DMS114 treated with DMSO at 0.1 percent for 48 hours (cell line): ENCODE measurements around the gene FAM78A.
"Not testable (repeated sequence)": the region's sequence is repeated elsewhere in the genome, so short reads cannot be mapped to it uniquely, and the experiment has no call there.

ENCODE experiments used
- DNase-seq: peaks from one replicate; lab custom pipeline; 2025; ENCODE audit not compliant: unreplicated experiment; lab: John Stamatoyannopoulos, UW

The FAM78A gene

DNA sequence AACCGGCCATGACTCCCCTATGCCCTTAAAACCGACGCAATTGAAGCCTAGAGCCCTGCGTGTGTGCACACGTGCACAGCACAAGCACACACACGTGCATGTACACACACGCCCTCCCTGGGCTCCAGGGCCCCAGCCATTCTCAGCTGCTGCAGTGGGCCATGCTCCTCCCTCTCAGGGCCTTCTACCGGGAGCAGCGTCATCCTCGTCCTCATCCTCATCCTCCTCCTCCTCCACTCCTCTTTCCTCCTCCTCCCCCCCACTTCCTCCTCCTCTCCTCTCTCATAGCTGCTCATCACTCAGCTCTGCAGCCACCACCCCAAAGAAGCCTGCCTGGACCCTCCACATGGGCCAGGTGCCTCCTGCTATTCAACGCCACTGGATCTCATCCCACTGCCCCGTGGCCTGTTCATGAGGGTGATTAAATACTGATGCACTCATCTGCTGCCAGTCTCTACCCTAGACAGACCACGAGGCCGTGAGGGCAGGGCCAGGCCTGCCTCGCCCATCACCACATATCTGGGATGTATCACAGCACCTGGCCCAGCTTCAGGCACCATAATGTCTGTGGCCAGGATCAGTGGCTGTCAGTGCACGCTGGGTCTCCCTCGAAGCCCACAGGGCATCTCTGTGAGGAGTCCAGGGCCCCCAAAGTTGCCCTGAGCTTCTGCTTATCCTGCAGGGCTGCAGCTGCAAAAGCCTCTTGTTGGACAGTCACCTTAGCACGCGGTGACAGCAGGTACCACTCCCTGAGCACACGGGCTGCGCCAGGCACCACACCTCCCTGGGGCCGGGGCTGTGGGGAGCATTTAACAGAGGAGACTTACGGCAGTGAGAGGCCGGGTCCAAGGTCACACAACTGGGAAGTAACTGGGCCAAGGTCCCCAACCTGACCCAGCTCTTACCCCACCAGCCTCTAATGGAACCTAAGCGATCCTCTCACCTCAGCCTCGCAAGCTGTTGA lies 9.8 kb downstream of the FAM78A start:
- DNase-seq: no peak

DNA sequence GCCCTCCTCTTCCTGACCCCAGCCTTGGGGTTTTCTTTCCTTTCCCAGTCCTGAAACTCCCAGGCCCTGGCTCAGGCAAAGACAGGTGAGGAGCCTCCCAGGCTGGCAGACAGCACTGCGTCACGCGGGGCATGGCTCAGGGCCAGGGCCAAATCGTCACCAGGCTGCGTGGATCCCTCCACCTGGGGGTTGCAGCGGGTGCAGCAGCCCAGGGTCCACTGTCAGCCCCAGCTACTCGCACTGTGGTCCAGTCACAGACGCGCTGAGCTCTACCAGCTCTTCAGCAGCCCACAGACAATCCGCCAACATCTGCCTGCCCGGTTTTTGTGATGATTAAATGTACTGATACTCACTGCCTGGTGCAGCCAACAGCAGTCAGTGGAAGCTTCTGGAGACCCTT lies 12.1 kb downstream of the FAM78A start:
- DNase-seq: no peak

DNA sequence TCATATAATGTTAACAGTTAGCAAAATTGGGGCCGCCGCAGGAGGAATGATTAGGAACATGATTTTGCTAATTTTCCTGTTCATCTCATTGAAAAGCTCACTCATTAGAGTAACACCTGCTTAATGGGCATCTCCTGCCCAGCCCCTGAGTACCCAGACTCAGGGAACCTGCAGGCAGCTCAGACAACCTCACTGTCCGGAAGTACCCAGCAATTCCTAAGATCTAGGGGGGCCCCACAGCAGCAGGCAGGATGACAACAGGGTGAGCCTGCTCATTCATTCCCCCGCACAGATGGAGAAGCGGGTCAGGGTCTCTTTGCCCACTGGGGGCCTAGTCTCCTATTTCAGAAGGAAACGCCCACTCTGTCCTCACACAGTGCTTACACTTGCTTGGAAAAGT lies 12.6 kb downstream of the FAM78A start:
- DNase-seq: no peak

DNA sequence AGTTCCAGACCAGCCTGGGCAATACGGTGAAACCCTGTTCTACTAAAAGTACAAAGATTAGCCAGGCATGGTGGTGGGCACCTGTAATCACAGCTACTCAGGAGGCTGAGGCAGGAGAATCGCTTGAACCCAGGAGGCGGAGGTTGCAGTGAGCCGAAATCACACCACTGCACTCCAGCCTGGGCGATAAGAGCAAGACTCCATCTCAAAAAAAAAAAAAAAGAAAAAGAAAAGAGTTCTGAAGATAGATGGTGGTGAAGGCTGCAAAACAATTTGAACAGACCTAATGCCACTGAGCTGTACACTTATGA lies 13.3 kb downstream of the FAM78A start:
- not testable (repeated sequence) for DNase-seq

DNA sequence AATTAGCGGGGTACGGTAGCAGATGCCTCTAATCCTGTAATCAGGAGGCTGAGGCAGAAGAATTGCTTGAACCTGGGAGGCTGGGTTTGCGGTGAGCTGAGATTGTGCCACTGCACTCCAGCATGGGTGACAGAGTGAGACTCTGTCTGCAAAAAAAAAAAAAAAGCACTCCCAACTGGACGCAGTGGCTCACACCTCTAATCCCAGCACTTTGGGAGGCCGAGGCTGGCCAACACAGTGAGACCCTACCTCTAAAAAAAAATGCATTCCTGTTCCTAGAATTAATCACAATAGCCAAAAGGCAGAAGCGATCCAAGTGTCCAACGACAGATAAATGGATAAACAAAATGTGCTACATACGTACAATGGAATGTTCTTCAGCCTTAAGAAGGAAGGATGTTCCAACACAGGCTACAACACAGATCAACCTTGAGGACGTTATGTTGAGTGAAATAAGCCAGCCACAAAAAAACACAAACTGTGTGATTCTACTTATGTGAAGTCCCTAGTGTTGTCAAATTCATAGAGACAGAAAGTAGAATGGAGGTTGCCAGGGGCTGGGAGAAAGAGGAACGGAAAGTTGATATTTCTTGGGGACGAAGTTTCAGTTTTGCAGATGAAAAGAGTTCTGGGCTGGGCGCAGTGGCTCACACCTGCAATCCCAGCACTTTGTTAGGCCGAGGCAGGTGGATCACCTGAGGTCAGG lies 13.8 kb downstream of the FAM78A start:
- no peak for DNase-seq

DNA sequence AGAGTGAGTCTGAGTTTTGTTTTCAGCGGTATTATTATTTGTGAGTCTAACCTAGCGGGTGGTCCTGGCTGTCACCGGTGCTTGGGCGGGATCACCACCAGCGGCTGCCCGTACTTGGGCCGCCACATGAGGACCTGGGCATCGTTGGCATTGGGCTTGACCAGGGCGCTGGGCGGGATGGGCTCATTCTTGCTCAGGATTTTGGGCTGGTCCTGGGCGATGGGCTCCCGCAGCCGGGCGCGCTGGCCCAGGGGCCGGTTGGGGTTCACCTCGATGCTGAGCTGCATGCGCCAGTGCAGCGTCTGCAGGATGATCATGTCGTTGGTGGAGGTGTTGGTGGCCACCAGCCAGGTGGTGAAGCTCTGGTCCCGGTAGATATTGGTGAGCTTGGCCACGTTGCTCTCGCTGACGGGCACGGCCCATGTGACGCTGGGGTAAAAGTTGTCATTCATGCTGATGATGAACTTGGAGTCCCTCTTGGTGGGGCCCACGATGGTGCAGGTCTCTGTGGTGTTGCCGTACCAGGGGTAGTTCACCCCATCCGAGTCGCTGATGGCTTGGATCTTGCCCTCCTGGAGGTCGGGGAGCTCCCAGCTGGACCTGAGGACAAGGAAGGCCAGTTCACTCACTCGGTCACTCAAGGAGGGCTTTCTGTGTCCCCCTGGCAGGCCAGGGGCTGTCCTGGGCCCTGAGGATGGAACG lies 15.4 kb downstream of the FAM78A start:
- DNase-seq: no peak

DNA sequence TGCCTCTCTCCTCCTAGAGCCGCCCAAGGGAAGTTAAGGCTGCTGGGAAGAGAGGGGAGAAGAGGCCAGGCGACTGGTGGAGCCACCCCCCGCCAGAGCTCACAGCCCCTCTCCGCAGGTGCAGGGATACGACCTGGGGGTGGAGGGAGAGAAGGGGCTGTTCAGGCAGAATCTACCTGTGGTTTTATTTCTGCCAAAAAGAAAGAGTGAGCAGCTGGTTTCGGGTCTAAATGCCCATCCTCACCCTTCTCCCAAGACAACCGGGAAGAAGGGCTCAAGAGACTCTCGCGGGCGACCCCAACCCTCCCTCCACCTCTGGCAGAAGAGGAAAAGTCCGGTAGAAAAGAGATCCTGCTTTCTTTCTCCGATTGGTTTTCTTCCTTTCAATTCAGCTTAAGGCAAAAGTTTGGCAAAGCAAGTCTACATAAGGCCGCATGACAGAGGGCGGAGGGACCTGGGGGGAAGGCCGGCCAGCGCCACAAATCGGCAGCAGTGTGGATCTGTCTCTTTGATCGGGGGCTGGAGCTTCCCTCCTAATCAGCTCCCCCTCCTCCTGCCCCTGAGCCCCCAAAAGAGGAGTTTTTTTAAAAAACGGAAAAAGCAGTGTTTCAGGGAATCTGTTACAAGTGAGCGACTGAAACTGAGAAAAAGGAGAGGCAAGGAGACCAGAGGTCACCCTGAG lies 16.3 kb downstream of the FAM78A start:
- DNase-seq: no peak

DNA sequence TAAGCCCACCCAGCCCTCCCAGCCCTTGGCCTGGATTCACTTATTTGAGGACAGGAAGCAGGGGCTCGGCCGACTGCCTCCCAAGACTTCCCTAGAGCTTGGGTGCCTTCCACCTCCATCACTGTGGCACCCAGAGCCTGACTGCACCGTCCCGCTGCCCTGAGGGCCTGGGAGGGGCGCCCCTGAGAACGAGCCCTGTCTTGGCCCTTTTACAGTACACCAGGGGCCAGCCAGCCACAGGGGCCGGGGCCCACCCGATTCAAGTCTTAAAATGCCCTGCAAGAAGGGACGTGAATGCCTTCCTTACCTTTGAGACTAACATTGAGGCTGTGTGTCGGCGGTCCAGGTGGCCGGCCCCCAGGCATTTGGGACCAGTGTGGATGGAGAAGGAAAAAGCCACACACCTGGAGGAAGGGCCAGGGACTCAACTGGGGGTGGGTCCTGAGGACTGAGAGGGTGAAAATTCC lies 16.8 kb downstream of the FAM78A start:
- no peak for DNase-seq

DNA sequence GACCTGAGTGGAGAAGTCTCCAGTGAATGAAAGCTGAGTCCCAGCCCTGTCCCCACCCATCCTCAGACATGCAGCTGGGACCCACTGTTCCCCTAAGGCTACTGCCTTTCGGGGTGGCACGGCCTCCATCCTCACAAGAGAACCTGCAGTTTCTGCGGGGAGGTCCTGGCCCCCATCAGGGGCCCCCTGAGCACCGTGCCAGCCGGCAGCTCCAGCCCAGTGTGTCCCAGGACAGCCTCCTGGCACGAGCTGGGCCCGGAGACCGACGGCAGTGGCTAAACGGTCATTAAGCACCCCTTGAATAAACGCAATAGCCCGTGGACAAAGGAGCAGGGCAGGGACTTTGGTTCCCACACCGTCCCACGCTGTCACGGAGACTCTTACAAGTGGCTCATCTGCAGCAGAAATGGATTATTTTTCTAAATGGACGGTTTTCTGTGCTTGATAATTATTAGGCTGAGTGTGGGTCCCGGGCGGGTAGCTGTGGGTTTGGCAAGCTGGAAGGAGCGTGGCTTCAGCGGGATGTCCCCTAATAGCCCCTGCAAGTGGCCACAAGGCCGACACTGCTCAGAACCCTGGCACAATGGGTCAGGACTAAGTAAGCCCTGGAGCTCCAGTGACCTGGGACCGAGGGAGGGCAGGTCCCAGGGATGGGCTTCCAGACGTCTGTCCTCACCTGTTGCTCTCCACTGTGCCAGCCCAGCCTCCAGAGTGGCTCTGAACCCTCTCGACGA lies 17.4 kb downstream of the FAM78A start:
- DNase-seq: no peak

DNA sequence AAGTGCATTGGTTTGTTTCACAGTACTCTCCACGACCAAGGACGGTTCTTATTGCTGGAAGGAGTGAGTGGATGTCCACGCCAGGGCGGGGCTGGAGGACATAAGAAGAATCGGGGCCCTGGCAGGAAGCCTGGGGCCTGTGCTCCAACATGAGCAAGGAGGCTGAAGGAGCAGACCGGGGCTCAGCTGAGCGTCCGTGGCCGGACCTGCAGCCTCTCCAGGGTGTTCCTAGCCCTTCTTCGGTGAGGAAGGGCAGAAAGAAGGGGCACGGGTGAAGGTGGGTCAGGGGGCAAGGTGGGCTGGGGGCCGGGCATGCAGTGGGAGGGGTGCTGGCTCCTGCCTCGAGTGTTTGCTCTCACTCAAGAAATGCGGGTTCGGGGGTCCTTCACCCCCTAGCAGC lies 18.1 kb downstream of the FAM78A start:
- DNase-seq: no peak

DNA sequence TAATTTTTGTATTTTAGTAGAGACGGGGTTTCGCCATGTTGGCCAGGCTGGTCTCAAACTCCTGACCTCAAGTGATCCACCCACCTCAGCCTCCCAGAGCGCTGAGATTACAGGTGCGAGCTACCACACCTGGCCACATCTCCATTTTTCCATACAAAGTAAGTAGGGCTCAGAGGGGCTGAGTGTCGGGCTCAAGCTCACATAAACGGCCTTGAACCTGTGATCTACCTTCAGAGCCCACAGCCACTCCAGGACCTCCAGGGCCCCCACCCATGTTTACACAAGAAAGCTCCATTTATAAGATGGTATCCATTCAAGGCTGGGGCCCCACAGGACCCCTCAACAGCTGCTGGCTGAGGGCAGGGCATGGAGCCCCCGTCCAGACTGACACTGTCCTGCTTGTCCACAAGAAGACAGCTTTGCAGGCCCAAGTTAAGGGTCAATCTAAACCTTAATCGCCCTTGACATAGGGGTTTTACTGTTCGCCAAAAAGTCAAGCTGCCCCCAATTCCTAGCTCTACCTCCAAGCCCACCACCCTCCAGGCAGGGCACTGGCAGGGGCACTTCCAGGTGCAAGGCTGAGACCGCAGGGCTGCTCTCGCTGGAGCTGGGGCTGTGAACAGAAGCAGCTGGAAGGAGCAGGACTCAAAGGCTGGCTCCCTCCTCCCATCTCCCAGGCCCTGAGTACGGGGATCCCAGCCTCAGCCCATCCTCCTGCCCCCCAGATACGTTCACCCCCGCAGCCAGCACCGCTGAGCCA lies 18.9 kb downstream of the FAM78A start:
- no peak for DNase-seq

DNA sequence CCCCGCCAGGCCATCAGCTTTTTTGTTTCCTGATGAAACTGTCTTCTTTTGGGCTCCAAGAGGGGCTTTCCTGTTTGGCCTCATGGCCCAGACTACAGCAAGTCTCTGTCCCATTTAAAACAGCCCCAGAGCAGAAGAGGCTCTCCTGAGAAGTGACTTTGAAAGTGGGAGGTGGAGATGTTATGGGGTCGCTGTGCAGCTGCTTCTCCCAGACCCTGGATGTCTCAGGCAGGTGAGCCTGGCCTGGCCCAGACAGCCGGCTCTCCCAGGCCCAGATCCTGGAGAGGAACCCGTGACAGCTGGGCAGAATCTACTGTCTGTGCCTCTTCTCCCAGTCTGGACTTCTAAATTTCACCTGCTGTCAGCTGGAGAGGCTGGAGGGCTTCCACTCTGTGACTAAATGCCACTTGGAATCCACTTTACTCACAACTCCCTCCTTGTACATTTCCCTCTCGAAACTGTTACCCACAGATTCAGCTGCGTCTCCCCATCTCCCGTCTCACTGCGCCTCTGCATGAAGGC lies 20.6 kb downstream of the FAM78A start:
- DNase-seq: no peak

DNA sequence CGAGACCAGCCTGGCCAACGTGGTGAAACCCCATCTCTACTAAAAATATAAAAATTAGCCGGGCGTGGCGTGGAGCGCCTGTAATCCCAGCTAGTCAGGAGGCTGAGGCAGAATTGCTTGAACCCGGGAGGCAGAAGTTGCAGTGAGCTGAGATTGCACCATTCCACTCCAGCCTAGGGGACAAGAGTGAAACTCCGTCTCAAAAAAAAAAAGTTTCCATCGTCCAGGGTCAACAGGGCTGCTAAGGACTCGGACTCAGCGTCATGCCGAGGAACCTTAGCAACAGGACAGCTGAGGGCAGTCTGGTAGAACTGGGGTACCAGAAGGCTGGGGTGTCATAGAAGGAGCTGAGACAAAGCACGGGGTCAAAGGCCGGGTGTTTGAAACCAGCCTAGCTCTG lies 21.7 kb downstream of the FAM78A start:
- no peak for DNase-seq

DNA sequence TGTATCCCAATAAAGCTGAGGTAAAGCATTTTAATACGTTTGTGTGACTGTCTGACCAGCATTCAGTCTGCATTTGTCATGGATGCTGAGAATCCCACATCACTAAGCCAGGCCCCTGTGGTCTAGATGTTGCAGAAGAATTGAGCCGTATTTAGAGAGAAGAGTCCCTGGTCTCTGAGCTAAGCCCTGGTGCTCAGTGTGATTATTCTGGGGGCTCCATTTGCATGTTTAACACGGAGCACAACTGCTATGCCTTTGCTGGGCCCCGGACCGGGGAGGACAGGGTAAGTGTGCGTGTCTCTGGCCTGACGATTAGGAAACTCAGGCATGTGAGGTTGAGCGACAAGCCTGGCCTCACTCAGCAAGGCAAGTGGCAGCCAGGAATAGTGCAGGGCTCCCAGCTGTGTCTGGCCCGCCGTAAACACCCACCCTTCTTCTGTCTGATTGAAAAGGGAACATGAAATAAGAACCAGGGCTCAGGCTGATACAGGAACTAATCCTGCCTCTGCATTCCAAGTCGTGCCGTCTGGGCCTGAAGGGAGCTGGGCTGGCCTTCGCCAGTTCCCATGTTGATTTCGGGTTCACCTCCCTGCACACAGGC lies 22.3 kb downstream of the FAM78A start:
- DNase-seq: no peak

DNA sequence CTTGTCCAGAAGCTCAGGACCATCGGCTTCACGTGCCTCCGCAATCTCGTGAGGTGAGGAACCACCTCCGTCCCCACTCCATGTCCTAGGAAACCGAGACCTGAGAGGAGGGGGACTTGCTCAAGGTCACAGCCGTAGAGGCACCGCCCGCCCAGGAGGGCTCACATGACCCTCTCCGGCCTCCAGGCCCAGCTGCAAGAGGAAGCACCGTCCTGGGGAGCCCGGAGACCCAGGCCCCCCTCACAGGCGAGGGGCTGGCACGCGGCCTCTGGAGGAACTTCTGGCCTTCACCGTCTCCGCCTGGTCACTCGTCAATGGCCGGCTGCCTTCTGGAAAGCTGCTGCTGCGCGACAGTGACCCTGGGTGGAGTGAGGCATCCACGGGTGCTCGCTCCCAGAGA lies 24.2 kb downstream of the FAM78A start:
- DNase-seq: no peak

DNA sequence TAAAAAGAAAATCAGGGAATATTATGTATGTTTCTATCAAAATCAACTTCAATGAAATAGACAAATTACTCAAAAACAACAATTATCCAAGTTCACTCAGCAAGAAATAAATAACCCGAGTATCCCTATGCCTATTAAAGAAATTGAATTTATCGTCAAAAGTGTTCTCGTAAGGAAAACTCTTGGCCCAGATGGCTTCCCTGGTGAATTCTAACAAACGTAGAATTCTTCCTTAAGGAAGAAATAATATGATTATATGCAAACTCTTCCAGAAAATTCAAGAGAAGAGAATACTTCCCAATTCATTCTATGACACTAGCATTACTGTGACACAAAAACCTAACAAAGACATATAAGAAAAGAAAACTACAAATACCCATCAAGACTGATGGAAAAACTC lies 29.7 kb downstream of the FAM78A start:
- no peak for DNase-seq

DNA sequence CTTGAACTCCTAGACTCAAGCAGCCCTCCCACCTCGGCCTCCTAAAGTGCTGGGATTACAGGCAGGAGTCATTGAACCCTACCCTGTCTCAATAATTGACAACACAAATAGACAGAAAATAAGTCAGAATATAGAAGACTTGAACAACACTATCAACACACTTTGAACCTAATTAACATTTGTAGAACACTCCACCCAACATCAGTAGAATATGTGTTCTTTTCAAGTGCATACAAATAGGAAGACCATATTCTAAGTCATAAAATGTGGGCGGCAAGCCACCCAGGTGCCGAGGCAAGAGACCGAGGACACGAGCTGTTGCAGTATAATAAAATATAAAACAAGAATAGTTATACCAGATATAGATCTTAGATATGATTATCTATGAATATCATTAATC lies 32.0 kb downstream of the FAM78A start:
- not testable (repeated sequence) for DNase-seq

DNA sequence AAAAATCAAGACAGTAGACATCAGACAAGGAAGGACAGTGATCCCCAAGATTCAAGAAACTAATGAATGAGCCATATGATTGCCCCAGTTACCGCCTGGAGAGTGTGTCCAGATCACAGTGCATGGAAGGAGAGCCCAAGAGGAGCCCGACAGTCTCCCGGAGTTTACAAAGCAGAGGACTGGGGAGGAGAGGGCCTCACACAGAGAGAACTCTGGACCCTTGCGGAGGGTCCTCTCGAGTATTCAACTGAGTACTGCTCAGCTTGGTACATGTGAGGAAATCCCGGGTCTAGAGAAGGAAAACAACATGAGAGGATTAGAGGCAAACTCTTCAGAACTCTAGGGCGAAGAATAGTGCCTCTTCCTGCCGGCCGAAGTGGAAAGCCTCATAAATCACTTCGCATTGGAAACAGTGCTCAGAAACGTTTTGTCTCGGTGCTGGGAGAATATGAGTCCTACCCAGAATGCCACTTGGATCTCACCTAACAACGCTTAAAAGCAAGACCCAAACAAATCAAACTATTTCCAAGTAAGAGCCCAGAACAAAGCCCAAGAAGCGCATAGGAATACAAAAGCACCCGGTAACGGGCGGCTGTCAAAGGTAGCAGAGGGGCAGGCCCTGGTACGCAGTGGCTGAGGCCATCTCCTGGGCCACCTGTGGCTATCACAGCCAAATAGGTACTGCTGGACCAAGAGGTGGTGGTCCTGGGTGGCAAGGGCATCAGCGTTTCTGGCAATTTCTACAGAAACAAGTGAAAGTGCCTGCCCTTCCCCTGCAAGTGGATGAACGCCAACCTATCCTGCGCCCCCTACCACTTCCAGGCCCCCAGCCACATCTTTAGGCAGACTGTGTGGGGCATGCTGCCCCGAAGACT lies 36.0 kb downstream of the FAM78A start:
- no peak for DNase-seq
